ENCODE results near the gene STARD9.
"Not testable (repeated sequence)": the region's sequence is repeated elsewhere in the genome, so short reads cannot be mapped to it uniquely, and the experiment has no call there.

STARD9 gene

DNA sequence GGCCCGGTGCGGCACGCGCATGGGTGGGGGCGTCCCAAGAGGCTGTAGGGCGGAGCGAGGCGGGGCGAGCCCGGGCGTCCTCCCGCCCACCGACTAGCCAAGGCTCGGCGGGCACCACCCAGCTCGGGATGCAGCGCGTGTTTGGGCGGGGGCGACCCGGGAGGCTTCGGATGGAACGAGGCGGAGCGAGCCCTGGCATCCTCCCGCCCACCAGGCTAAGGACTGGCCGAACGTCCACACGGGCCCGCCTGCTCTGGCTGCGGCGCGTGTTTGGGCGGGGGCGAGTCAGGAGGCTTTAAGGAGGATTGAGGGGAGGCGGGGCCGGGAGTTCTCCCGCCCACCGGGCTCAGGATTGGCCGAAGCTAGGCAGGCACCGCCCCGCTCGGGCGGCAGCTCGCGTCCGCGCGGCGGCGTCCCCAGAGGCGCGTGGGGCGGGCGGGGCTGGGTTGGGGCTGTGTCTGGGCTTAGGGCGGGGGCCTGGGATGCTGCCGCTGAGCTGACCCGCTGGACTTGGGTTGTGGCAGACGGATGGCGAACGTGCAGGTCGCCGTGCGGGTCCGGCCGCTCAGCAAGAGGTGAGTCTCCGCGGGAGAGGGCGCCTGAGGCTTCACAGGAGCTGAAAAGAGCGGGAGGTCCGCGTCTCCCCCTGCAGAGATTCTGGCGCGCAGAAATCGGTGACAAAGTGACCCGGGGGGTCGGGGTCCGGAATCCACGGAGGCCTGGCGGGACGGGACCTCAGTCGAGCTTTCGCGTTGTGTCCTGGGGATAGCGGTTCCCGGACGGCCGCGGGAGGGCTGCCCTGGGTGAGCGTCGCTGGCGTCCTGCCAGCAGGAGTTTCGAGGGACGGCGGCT lies at the start of gene STARD9:
STARD9 (plus strand) TSS at position 419 of the 852 bp plus-strand sequence; CDS start at position 529, 110 bp downstream.
- DNase-seq = peak; percentile 99

- no peak for DNase-seq
Observed at GRCh38 chr15:42528970-42529369, 46.4 kb upstream of the STARD9 start.

DNA sequence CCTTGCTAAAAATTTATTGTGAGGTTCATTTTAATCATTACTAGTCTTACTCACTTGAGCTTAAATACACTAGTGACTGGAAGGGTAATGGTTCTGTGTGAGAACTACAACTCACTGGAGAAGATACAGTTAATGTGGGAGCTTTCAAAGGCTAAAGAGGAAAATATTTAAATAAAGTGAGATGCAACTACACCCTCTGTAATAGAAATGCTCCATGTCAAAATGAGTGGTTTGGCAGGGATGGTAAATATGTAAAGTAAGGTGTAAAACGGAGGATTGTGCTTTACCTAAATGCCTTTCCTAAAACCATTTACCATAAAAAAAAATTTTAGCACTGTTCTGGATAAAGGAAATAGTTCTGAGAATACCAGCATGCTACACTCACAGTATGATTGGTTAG lies 42.2 kb upstream of the STARD9 start:
- no peak for DNase-seq

GRCh38 chr15:42544853-42545629 lies 30.4 kb upstream of the STARD9 start:
- no peak for DNase-seq

GRCh38 chr15:42547918-42548248 lies 27.5 kb upstream of the STARD9 start:
- DNase-seq = no peak

GRCh38 chr15:42548249-42549031 lies 27.0 kb upstream of the STARD9 start, which contains the start of the genes HAUS2 and LRRC57:
TSS of gene HAUS2 (plus strand) at chr15:42548838. CDS start at chr15:42548873, 35 bp downstream.
TSS of gene LRRC57 (minus strand) at chr15:42548793. CDS start at chr15:42548434, 359 bp downstream.
- peak; percentile 92 for DNase-seq

- no peak for DNase-seq
Observed at GRCh38 chr15:42549032-42549491, 26.3 kb upstream of the STARD9 start.

DNA sequence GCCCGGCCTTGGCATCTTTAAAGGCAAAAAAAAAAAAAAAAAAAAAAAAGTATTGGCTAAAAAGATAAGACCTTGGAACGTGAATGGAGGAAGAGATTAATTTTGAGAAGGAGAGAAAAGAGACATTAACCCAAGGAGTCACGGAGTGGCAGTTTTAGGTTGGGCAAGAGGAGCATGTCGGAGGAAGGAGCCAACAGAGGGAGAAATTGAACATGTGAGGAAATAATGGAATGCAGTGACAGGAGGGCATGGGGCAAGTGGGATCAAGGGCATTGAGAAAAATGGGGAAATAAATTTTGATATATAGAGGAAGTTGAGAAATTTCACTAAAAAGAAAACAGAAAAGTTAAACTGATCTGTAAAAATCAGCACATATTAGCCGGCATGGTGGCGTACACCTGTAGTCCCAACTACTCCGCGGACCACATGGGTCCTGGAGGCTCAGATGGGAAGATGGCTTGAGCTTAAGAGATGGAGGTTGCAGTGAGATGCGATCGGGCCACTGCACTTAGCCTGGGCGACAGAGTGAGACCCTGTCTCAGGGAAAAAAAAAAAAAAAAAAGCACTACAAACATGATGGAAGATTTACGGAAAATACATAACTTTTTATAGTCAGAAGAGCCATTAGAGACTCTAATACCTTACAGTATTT lies 25.5 kb upstream of the STARD9 start:
- no peak for DNase-seq

GRCh38 chr15:42553554-42553953 lies 21.9 kb upstream of the STARD9 start:
- no peak for DNase-seq

DNA sequence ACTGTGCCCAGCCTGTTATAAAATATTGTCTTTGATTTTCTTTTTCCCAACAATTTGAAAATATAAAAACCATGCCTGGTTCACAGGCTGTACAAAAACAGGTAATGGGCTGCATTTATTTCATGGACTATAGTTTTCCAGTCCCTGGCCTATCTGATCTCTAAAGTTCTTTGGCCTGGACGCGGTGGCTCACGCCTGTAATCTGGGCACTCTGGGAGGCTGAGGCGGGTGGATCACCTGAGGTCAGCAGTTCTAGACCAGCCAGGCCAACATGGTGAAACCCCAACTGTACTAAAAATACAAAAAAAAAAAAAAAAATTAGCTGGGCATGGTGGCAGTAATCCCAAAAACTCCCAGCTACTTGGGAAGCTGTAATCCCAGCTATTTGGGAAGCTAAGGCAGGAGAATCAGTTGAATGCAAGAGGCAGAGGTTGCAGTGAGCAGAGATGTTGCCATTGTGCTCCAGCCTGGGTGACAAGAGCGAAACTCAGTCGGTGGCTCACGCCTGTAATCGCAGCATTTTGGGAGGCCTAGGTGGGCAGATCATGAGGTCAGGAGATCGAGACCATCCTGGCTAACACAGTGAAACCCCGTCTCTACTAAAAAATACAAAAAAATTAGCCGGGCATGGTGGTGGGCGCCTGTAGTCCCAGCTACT lies 18.7 kb upstream of the STARD9 start:
- not testable (repeated sequence) for DNase-seq

- no peak for DNase-seq
Observed at GRCh38 chr15:42558739-42559138, 16.7 kb upstream of the STARD9 start.

DNA sequence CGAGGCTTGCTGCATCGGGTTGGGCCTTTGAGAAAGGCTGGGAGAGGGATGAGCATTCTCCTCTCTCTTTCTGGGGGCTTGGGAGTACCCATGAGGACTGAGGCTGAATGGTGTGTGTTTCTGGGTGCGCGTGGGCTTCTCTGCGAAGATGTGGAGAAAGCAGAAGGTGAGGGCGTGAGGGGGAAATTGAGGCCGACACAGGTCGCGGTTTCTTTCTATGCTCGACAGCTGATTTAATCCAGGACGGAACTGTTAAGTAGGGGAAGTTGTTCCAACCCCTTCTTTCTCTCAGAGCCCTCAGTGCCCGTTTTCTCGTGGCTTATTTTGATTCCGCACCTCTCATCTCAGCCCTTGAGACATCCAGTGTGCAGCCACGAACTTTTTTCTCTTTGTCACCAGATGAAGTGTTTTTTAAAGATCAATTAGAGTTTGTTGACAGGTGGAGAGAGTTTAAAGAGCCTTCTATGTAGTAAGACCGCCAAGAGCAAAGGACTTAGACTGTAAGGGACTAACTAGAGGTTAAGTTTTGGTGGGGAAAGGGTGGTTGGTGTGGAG lies 711 bp downstream of the STARD9 start:
- no peak for DNase-seq

GRCh38 chr15:42576776-42577175 lies 1.4 kb downstream of the STARD9 start:
- no peak for DNase-seq

DNA sequence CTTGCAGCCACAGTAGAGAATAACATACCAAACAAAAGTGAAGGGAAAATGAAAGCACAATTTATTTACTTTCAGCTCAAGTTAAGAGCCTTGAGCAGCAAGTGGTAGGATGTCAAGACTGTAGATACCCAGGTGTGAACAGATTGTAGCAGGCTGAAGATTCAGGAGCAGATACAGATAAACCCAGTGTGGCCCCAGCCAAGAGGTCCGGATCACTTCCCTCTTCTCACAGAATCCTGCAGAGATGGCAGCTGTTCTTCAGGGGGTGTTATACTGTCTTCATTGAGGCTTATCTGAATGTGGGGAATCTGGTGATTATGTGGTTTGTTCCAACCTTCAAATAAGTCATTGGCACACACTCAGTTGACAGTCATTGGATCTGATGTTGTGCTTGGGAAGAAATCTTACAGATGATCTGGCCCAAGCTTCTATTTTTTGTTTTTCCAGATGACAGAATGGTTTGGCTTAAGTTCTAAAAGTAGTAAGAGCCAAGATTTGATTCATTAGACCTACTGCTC lies 2.2 kb downstream of the STARD9 start:
- DNase-seq = no peak

DNA sequence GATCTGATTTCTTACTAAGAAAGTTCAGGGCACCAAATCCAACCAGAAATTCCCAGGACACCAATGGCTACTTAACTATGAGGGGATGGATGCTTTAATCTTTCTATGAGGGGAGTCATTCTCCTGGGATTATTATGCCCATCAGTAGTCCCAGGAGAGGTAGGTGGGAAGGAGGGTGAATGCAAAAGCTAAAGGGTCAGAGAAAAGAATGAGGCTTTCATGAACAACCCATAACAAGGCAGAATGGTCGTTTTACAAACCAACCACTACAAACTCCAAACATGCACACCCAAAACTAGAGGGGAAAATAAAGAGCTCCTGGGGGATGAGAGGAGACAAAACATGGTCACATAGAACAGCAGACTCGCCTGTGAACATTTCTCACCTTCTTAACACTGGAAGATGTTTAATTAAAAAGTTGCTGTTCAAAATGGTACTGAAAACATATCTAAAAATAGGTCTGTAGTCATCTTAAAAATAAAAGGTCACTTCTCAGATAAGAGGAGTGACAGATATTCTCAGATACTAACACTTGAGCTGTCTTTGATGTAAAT lies 3.7 kb downstream of the STARD9 start:
- no peak for DNase-seq

GRCh38 chr15:42581272-42581730 lies 5.9 kb downstream of the STARD9 start:
- DNase-seq = peak; percentile 92

GRCh38 chr15:42582569-42583375 lies 7.4 kb downstream of the STARD9 start:
- no peak for DNase-seq

DNA sequence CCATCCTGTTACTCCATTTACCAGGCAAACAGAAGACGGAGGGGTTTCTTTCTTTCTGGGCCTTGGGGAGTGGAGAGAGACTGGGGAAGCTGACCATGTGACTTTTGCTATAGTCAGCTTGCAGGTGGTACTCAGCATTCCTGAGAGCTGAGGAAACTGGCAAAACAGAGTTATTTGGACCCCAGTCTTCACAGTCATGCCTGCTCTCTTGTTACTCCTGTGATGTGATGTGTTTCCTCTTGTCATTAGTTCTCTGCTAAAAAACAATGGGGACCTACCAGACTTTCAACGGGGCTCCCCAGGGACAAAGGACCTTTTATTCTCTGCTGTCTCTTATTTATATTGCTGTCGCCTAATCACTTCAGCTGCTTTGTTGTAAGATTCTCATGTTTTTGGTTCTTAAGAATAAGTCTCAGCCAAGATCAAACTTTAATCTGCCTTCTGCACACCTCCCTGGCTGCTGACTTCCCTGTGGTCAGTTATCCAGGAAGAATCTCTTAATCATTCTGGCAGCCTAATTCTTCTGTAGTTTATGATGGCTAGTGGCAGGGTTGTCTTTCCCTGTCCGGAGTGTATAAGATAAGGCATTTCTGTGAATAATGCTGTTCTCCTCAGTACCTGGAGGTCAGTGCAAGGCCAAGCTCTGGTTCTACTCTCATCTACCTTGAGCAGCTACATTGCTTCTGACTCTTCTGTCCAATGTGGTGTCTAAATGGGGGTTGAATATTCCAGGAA lies 8.8 kb downstream of the STARD9 start:
- DNase-seq = no peak

DNA sequence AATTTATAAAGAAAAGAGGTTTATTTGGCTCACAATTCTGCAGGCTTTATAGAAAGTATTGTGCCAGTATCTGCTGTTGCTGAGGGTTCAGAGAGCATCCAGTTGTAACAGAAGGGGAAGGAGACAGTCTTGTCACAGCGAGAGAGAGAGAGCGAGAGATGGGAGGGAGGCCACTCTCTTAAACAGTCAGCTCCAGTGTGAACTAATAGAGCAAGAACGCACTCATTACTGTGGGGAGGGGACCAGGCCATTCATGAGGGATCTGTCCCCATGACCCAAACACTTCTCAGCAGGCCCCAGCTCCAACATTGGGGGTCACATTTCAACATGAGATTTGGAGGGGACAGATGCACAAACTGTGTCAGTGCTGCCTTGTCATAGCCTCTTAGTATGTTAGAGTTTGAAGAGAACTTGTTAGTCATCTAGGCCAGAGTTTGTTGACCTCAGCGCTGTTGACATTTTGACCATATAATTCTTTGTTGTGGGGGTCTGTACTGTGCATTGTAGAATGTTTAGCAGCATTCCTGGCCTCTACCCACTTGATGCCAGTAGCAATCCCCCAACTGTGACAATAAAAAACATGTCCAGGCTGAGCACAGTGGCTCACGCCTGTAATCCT lies 15.3 kb downstream of the STARD9 start:
- DNase-seq = no peak
